Activated CD8-positive, alpha-beta T cell treated with anti-CD3 and anti-CD28 coated beads, Interleukin-2, amount 10 ng/mL, durations not matched to agents 7 days and 5 days (primary cell): Measurements from ENCODE around the gene XPO4. TPM values are rescaled to one million over a fixed set of nuclear protein-coding genes. Genes with fewer than 3 reads are reported as not detected.

ENCODE experiments used
- ATAC-seq: fragments of 150-1000 bp; cut with Tn5 transposase; one replicate; pipeline ENCODE4 v1.10.0; 2021; ENCODE audit warnings: moderate library complexity
- CTCF ChIA-PET: fragments of 350-600 bp; sonication (Branson Sonifier 250); formaldehyde crosslinking; loops from one replicate; lab custom pipeline; 2021; ENCODE audit warnings: antibody characterized with exemption; lab: Charles Lee
- POLR2A ChIA-PET: fragments of 350-600 bp; sonication (Branson Sonifier 250); formaldehyde crosslinking; loops from one replicate; lab custom pipeline; 2021; ENCODE audit warnings: antibody characterized with exemption; lab: Charles Lee
- DNase-seq: peaks from one replicate; pipeline ENCODE4 v3.0.0-alpha.2; 2020
- H3K27ac Mint-ChIP-seq: one replicate; pipeline ENCODE4 v1.8.0; 2021; ENCODE audit warnings: mild to moderate bottlenecking, mixed read lengths
- H3K27me3 Mint-ChIP-seq: one replicate; pipeline ENCODE4 v1.8.0; 2021; ENCODE audit warnings: low read depth, mixed read lengths
- H3K36me3 Mint-ChIP-seq: one replicate; pipeline ENCODE4 v1.8.0; 2021; ENCODE audit warnings: low read depth, mixed read lengths
- H3K4me1 Mint-ChIP-seq: one replicate; pipeline ENCODE4 v1.8.0; 2021; ENCODE audit warnings: low read depth, mixed read lengths
- H3K4me3 Mint-ChIP-seq: one replicate; pipeline ENCODE4 v1.8.0; 2021; ENCODE audit warnings: mild to moderate bottlenecking, mixed read lengths
- H3K9me3 Mint-ChIP-seq: one replicate; pipeline ENCODE4 v1.8.0; 2022; ENCODE audit warnings: mixed read lengths; ENCODE audit not compliant: insufficient read depth
- total RNA-seq, 2 experiments: library from RNA; stranded (reverse); gene quantifications; one replicate each; pipeline ENCODE4 v1.2.3, GENCODE V29; 2021

The XPO4 gene
- total RNA-seq, 2 experiments from 2014 or later, result 18.6 to 19.8 TPM

GRCh38 chr13:20848944-20849343 is 53.6 kb downstream of the XPO4 start:
- Mint-ChIP-seq H3K9me3 (no peaks in the 10 kb centered on the region), H3K4me3 (no peak overlapping the region), H3K27me3 (no peaks in the 10 kb centered on the region), H3K27ac (no peak overlapping the region), H3K4me1 (no peaks in the 10 kb centered on the region), H3K36me3 (peaks cover 9% of the 10 kb centered on the region)
- ChIA-PET CTCF (interaction anchor here (1.2 to 4.5 kb wide), 3 partner anchors 20 to 352 kb away, joined by 3 to 24 read pairs (median 3); no protein-coding TSS in a partner anchor), POLR2A (no interaction called here)
- DNase-seq (no peak), ATAC-seq (no peak)

GRCh38 chr13:20848203-20848602 is 54.3 kb downstream of the XPO4 start:
- ATAC-seq (no peak), DNase-seq (no peak)
- CTCF ChIA-PET, result interaction anchor here (1.2 to 4.5 kb wide), 3 partner anchors 20 to 352 kb away, joined by 3 to 24 read pairs (median 3); no protein-coding TSS in a partner anchor
- no peak overlapping the region for H3K27ac Mint-ChIP-seq
- POLR2A ChIA-PET, result no interaction called here
- no peak overlapping the region for H3K4me3 Mint-ChIP-seq
- H3K36me3 Mint-ChIP-seq, result peaks cover 9% of the 10 kb centered on the region
- H3K4me1 Mint-ChIP-seq, result no peaks in the 10 kb centered on the region
- H3K9me3 Mint-ChIP-seq, result no peaks in the 10 kb centered on the region
- no peaks in the 10 kb centered on the region for H3K27me3 Mint-ChIP-seq

- POLR2A ChIA-PET, result no interaction called here
- Mint-ChIP-seq H3K4me3 (no peak overlapping the region), H3K4me1 (no peaks in the 10 kb centered on the region), H3K27me3 (no peaks in the 10 kb centered on the region), H3K36me3 (peaks cover 9% of the 10 kb centered on the region), H3K27ac (no peak overlapping the region), H3K9me3 (no peaks in the 10 kb centered on the region)
- DNase-seq, result no peak
- CTCF ChIA-PET, result interaction anchor here (0.8 to 4.5 kb wide), 3 partner anchors 9 to 351 kb away, joined by 3 to 24 read pairs (median 3); no protein-coding TSS in a partner anchor
- ATAC-seq, result no peak
Observed at GRCh38 chr13:20847296-20847695, 55.2 kb downstream of the XPO4 start.

- Mint-ChIP-seq H3K9me3 (no peaks in the 10 kb centered on the region), H3K36me3 (peaks cover 21% of the 10 kb centered on the region), H3K4me3 (no peak overlapping the region), H3K27ac (no peak overlapping the region), H3K4me1 (no peaks in the 10 kb centered on the region), H3K27me3 (no peaks in the 10 kb centered on the region)
- DNase-seq, result no peak
- no peak for ATAC-seq
- POLR2A ChIA-PET, result interaction anchor here (1.0 kb wide), 1 partner anchor 9 kb away, joined by 3 read pairs; no protein-coding TSS in a partner anchor
- CTCF ChIA-PET, result no interaction called here
Observed at GRCh38 chr13:20843166-20843565, 59.4 kb downstream of the XPO4 start.

- Mint-ChIP-seq H3K27ac (no peak overlapping the region), H3K4me1 (peaks cover 1% of the 10 kb centered on the region), H3K36me3 (peaks cover 37% of the 10 kb centered on the region), H3K4me3 (no peak overlapping the region), H3K9me3 (no peaks in the 10 kb centered on the region), H3K27me3 (no peaks in the 10 kb centered on the region)
- CTCF ChIA-PET, result interaction anchor here (1.1 to 3.2 kb wide), 4 partner anchors 9 to 127 kb away, joined by 3 to 26 read pairs (median 4); no protein-coding TSS in a partner anchor
- ATAC-seq (no peak), DNase-seq (no peak)
- POLR2A ChIA-PET, result no interaction called here
Observed at GRCh38 chr13:20840568-20840967, 62.0 kb downstream of the XPO4 start.

GRCh38 chr13:20833900-20834679 is 68.5 kb downstream of the XPO4 start:
- Mint-ChIP-seq H3K4me1 (peaks cover 1% of the 10 kb centered on the region), H3K9me3 (no peaks in the 10 kb centered on the region), H3K27me3 (no peaks in the 10 kb centered on the region), H3K4me3 (no peak overlapping the region), H3K36me3 (peaks cover 25% of the 10 kb centered on the region), H3K27ac (no peak overlapping the region)
- DNase-seq (no peak), ATAC-seq (no peak)
- POLR2A ChIA-PET, result interaction anchor here (0.8 kb wide), 1 partner anchor 10 kb away, joined by 3 read pairs; no protein-coding TSS in a partner anchor
- CTCF ChIA-PET, result no interaction called here

GRCh38 chr13:20832861-20833260 is 69.7 kb downstream of the XPO4 start:
- Mint-ChIP-seq H3K9me3 (no peaks in the 10 kb centered on the region), H3K27me3 (no peaks in the 10 kb centered on the region), H3K4me3 (no peak overlapping the region), H3K27ac (no peak overlapping the region), H3K36me3 (peaks cover 19% of the 10 kb centered on the region), H3K4me1 (peaks cover 10% of the 10 kb centered on the region)
- CTCF ChIA-PET, result interaction anchor here (1.7 to 1.8 kb wide), 2 partner anchors 8 to 100 kb away, joined by 3 to 4 read pairs; no protein-coding TSS in a partner anchor
- POLR2A ChIA-PET, result no interaction called here
- no peak for ATAC-seq
- DNase-seq, result no peak

GRCh38 chr13:20831933-20832332 is 70.6 kb downstream of the XPO4 start:
- no peak overlapping the region for H3K27ac Mint-ChIP-seq
- H3K4me1 Mint-ChIP-seq, result peaks cover 10% of the 10 kb centered on the region
- no peaks in the 10 kb centered on the region for H3K9me3 Mint-ChIP-seq
- no peak for DNase-seq
- H3K36me3 Mint-ChIP-seq, result peaks cover 12% of the 10 kb centered on the region
- no peak for ATAC-seq
- no peak overlapping the region for H3K4me3 Mint-ChIP-seq
- no peaks in the 10 kb centered on the region for H3K27me3 Mint-ChIP-seq
- POLR2A ChIA-PET, result no interaction called here
- CTCF ChIA-PET, result interaction anchor here (0.6 to 1.8 kb wide), 5 partner anchors 9 to 335 kb away, joined by 3 to 4 read pairs (median 3); no protein-coding TSS in a partner anchor

GRCh38 chr13:20831254-20831653 is 71.3 kb downstream of the XPO4 start:
- no peak overlapping the region for H3K27ac Mint-ChIP-seq
- POLR2A ChIA-PET, result no interaction called here
- H3K4me3 Mint-ChIP-seq, result no peak overlapping the region

GRCh38 chr13:20828539-20829364 is 73.8 kb downstream of the XPO4 start:
- no peaks in the 10 kb centered on the region for H3K27me3 Mint-ChIP-seq
- H3K36me3 Mint-ChIP-seq, result peaks cover 5% of the 10 kb centered on the region
- peaks cover 9% of the 10 kb centered on the region for H3K4me1 Mint-ChIP-seq
- no peaks in the 10 kb centered on the region for H3K9me3 Mint-ChIP-seq
- POLR2A ChIA-PET, result interaction anchor here (0.6 to 1.3 kb wide), 2 partner anchors 12 to 41 kb away, joined by 3 to 4 read pairs; no protein-coding TSS in a partner anchor
- H3K4me3 Mint-ChIP-seq, result peak overlapping the region; percentile 44
- peak overlapping the region; percentile 54 for H3K27ac Mint-ChIP-seq
- CTCF ChIA-PET, result interaction anchor here (0.6 to 5.3 kb wide), 37 partner anchors 9 to 647 kb away, joined by 3 to 79 read pairs (median 4); partner anchors contain the start of genes EEF1AKMT1 and IL17D
- DNase-seq (peak; percentile 62), ATAC-seq (peak; percentile 84)

More at GRCh38 chr13:20831254-20831653, 71.3 kb downstream of the XPO4 start:
- no peak for DNase-seq
- H3K27me3 Mint-ChIP-seq, result no peaks in the 10 kb centered on the region
- peaks cover 10% of the 10 kb centered on the region for H3K4me1 Mint-ChIP-seq
- H3K9me3 Mint-ChIP-seq, result no peaks in the 10 kb centered on the region
- ATAC-seq, result no peak
- CTCF ChIA-PET, result interaction anchor here (0.7 to 1.8 kb wide), 3 partner anchors 10 to 335 kb away, joined by 3 to 4 read pairs (median 3); no protein-coding TSS in a partner anchor
- H3K36me3 Mint-ChIP-seq, result peaks cover 6% of the 10 kb centered on the region

GRCh38 chr13:20826843-20827560 is 75.5 kb downstream of the XPO4 start:
- ChIA-PET POLR2A (no interaction called here), CTCF (interaction anchor here (3.0 to 5.3 kb wide), 4 partner anchors 11 to 333 kb away, joined by 14 to 79 read pairs (median 29); no protein-coding TSS in a partner anchor)
- H3K27ac Mint-ChIP-seq, result no peak overlapping the region
- no peaks in the 10 kb centered on the region for H3K27me3 Mint-ChIP-seq
- H3K36me3 Mint-ChIP-seq, result peaks cover 2% of the 10 kb centered on the region
- ATAC-seq (no peak), DNase-seq (no peak)
- peaks cover 9% of the 10 kb centered on the region for H3K4me1 Mint-ChIP-seq
- H3K9me3 Mint-ChIP-seq, result no peaks in the 10 kb centered on the region
- no peak overlapping the region for H3K4me3 Mint-ChIP-seq
